Measurements from ENCODE around the gene TUBGCP2. TPM values are rescaled to one million over a fixed set of nuclear protein-coding genes. Genes with fewer than 3 reads are reported as not detected.
A peak's percentile ranks its signal among the peaks of the same experiment; 100 is the strongest.

Gene TUBGCP2
- total RNA-seq, 1 donor from 2014 or later: 56.2 TPM

DNA sequence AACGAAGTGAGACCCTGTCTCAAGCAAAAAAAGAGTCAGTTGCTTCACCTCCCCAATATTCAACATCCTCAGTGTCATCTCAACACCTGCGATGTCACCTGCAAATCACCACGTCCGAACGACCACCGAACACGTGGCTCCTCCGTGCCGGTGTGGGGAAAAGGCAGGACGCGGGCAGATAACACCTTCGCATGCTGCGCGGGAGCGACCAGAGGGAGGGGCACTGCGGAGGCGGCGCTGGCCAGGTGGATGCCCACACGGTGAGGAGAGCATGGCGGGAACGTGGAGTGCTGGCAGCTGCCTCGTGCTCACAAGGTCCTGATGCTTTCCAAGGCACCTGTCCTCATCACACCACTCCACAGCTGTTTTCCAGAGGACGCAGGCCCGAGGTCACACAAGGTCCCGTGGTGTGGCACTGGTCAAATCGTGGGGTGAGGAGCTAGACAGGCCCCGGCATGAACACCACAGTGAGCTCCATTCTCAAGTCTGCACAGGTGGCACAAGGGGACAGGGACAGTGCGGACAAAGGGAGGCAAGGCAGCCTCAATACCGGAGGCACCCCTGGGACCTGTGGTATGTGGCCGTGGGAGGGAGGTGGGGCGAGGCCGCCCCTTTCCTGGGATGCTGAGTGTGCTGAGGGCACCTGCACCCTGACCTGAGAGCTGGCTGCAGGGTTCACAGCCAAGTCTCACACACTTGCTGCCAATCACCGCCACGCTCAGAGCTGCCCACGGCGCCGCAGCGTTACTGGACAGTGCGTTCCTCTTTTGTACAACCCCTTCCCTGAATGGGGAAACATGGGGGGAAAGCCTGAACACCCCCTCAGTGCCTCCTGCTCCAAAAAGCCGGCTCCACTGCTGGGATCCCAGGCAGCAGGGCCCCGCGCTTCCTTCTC, 13.0 kb downstream of the TUBGCP2 start:
- TF ChIP-seq, protein P1, sequence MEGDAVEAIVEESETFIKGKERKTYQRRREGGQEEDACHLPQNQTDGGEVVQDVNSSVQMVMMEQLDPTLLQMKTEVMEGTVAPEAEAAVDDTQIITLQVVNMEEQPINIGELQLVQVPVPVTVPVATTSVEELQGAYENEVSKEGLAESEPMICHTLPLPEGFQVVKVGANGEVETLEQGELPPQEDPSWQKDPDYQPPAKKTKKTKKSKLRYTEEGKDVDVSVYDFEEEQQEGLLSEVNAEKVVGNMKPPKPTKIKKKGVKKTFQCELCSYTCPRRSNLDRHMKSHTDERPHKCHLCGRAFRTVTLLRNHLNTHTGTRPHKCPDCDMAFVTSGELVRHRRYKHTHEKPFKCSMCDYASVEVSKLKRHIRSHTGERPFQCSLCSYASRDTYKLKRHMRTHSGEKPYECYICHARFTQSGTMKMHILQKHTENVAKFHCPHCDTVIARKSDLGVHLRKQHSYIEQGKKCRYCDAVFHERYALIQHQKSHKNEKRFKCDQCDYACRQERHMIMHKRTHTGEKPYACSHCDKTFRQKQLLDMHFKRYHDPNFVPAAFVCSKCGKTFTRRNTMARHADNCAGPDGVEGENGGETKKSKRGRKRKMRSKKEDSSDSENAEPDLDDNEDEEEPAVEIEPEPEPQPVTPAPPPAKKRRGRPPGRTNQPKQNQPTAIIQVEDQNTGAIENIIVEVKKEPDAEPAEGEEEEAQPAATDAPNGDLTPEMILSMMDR (IDR thresholded peaks at IDR 0.05; ENCODE audit: insufficient read depth, low read depth, low read length): no peak
- TF ChIP-seq EZH2 (IDR thresholded peaks at IDR 0.05; ENCODE audit: insufficient read depth, low read length): no peak
- Histone ChIP-seq H3K27me3 (ENCODE audit: insufficient read depth, low read length) (no peaks in the 10 kb centered on the region), H3K4me2 (ENCODE audit: low read length) (no peak overlapping the region), H3K4me3 (ENCODE audit: insufficient read depth, low read depth, low read length) (no peak overlapping the region), H3K4me1 (ENCODE audit: insufficient read depth, low read length) (peaks cover 15% of the 10 kb centered on the region), H3K79me2 (ENCODE audit: insufficient read depth, low read length) (no peaks in the 10 kb centered on the region), H3K9ac (ENCODE audit: low read length) (no peak overlapping the region), H3K36me3 (ENCODE audit: insufficient read depth, low read length) (peaks cover 20% of the 10 kb centered on the region), H3K27ac (ENCODE audit: low read depth, low read length) (no peak overlapping the region), H4K20me1 (ENCODE audit: insufficient read depth, low read length) (peaks cover 20% of the 10 kb centered on the region), H2AFZ (ENCODE audit: low read depth, low read length) (no peak overlapping the region), H3K9me3 (ENCODE audit: insufficient read depth, low read depth, low read length) (no peaks in the 10 kb centered on the region)
- H3K4me1 Mint-ChIP-seq (ENCODE audit: low read depth, unreplicated experiment): peaks cover 4% of the 10 kb centered on the region
- no peaks in the 10 kb centered on the region for H3K9me3 Mint-ChIP-seq (ENCODE audit: unreplicated experiment)
- H3K4me3 Mint-ChIP-seq (ENCODE audit: unreplicated experiment): no peak overlapping the region
- FAIRE-seq (no peak), DNase-seq (ENCODE audit: low read depth) (no peak)
- H3K27me3 Mint-ChIP-seq (ENCODE audit: low read depth, unreplicated experiment): no peaks in the 10 kb centered on the region
- H3K27ac Mint-ChIP-seq (ENCODE audit: unreplicated experiment): no peak overlapping the region
- peaks cover 13% of the 10 kb centered on the region for H3K36me3 Mint-ChIP-seq (ENCODE audit: low read depth, unreplicated experiment)

DNA sequence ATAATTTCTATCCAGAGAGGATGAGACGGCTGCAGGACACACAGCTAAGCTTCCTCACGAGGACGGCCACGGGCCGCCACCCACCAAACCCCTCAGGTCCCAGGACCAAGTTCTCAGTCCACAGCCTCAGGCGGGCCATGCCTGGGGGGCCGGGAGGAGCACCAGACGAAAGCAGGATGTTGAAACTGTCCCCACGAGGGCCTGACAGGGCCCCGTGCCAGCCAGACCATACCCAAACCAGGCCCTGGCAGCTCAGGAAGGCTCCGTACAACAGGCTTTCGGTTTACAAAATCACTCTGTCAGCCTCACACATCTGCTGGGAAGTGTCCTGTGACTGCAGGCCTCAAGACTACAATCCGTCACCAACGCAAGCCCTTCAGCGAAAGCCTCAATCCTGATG, 14.5 kb downstream of the TUBGCP2 start:
- Mint-ChIP-seq H3K27me3 (ENCODE audit: low read depth, unreplicated experiment) (no peaks in the 10 kb centered on the region), H3K36me3 (ENCODE audit: low read depth, unreplicated experiment) (peaks cover 15% of the 10 kb centered on the region), H3K9me3 (ENCODE audit: unreplicated experiment) (no peaks in the 10 kb centered on the region), H3K27ac (ENCODE audit: unreplicated experiment) (no peak overlapping the region), H3K4me1 (ENCODE audit: low read depth, unreplicated experiment) (peaks cover 4% of the 10 kb centered on the region), H3K4me3 (ENCODE audit: unreplicated experiment) (no peak overlapping the region)
- Histone ChIP-seq H3K4me3 (ENCODE audit: insufficient read depth, low read depth, low read length) (no peak overlapping the region), H3K36me3 (ENCODE audit: insufficient read depth, low read length) (peaks cover 18% of the 10 kb centered on the region), H3K27ac (ENCODE audit: low read depth, low read length) (no peak overlapping the region), H3K79me2 (ENCODE audit: insufficient read depth, low read length) (no peaks in the 10 kb centered on the region), H3K9ac (ENCODE audit: low read length) (no peak overlapping the region), H3K4me2 (ENCODE audit: low read length) (no peak overlapping the region), H3K4me1 (ENCODE audit: insufficient read depth, low read length) (peaks cover 15% of the 10 kb centered on the region), H3K9me3 (ENCODE audit: insufficient read depth, low read depth, low read length) (no peaks in the 10 kb centered on the region), H3K27me3 (ENCODE audit: insufficient read depth, low read length) (no peaks in the 10 kb centered on the region), H4K20me1 (ENCODE audit: insufficient read depth, low read length) (peaks cover 13% of the 10 kb centered on the region), H2AFZ (ENCODE audit: low read depth, low read length) (no peak overlapping the region)
- TF ChIP-seq, protein P1 (IDR thresholded peaks at IDR 0.05; ENCODE audit: insufficient read depth, low read depth, low read length): no peak
- TF ChIP-seq EZH2 (IDR thresholded peaks at IDR 0.05; ENCODE audit: insufficient read depth, low read length): no peak
- no peak for DNase-seq (ENCODE audit: low read depth)
- FAIRE-seq: no peak

DNA sequence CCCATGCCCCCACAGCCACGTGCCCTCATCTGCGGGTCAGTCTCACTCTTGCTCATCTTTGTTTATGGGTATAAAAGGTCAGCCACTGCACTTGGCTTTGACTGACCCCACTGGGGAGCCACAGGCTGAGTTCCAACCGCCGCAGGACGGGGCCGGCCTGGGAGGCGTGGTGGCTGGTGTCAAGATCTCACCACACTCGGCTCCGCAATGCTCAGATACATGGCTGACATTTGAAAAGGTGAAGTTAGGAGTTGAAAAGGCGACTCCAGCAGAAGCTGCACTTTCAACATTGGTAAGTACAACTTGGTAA, 14.9 kb downstream of the TUBGCP2 start:
- H3K27ac ChIP-seq (ENCODE audit: low read depth, low read length): peak overlapping the region; percentile 52
- peak overlapping the region; percentile 76 for H3K4me2 ChIP-seq (ENCODE audit: low read length)
- H3K4me1 ChIP-seq (ENCODE audit: insufficient read depth, low read length): peaks cover 15% of the 10 kb centered on the region
- peaks cover 14% of the 10 kb centered on the region for H3K36me3 ChIP-seq (ENCODE audit: insufficient read depth, low read length)
- Mint-ChIP-seq H3K4me3 (ENCODE audit: unreplicated experiment) (no peak overlapping the region), H3K27ac (ENCODE audit: unreplicated experiment) (no peak overlapping the region), H3K4me1 (ENCODE audit: low read depth, unreplicated experiment) (peaks cover 4% of the 10 kb centered on the region), H3K36me3 (ENCODE audit: low read depth, unreplicated experiment) (peaks cover 17% of the 10 kb centered on the region), H3K9me3 (ENCODE audit: unreplicated experiment) (no peaks in the 10 kb centered on the region), H3K27me3 (ENCODE audit: low read depth, unreplicated experiment) (no peaks in the 10 kb centered on the region)
- peaks cover 13% of the 10 kb centered on the region for H4K20me1 ChIP-seq (ENCODE audit: insufficient read depth, low read length)
- no peaks in the 10 kb centered on the region for H3K27me3 ChIP-seq (ENCODE audit: insufficient read depth, low read length)
- no peak for DNase-seq (ENCODE audit: low read depth)
- no peak overlapping the region for H2AFZ ChIP-seq (ENCODE audit: low read depth, low read length)
- no peak overlapping the region for H3K9ac ChIP-seq (ENCODE audit: low read length)
- H3K9me3 ChIP-seq (ENCODE audit: insufficient read depth, low read depth, low read length): no peaks in the 10 kb centered on the region
- TF ChIP-seq EZH2 (IDR thresholded peaks at IDR 0.05; ENCODE audit: insufficient read depth, low read length): no peak
- TF ChIP-seq, protein P1 (IDR thresholded peaks at IDR 0.05; ENCODE audit: insufficient read depth, low read depth, low read length): no peak
- no peaks in the 10 kb centered on the region for H3K79me2 ChIP-seq (ENCODE audit: insufficient read depth, low read length)
- H3K4me3 ChIP-seq (ENCODE audit: insufficient read depth, low read depth, low read length): no peak overlapping the region
- FAIRE-seq: no peak
